Peyer's patch (tissue), 4 donors: ENCODE data around the gene GGCT.

Experiments
- POLR2A ChIP-seq, 2 donors: fragments of 450-650 bp; IDR thresholded peaks; one replicate each; pipeline ENCODE4 v1.5.1; 2017; ENCODE audit warnings: antibody characterized with exemption in 2 of 2, mild to moderate bottlenecking in 2 of 2, moderate library complexity in 2 of 2
- TF ChIP-seq, protein P1 (sequence below), 6 experiments: fragments of 450-650 bp in 4 of 6; fragments of 200-600 bp in 2 of 6; sonication (generic) in 1 of 6; IDR thresholded peaks; one replicate each; pipeline ENCODE4 v1.5.1; 2017 to 2019; ENCODE audit warnings: antibody characterized with exemption in 6 of 6, mild to moderate bottlenecking in 3 of 6, moderate library complexity in 1 of 6

DNA sequence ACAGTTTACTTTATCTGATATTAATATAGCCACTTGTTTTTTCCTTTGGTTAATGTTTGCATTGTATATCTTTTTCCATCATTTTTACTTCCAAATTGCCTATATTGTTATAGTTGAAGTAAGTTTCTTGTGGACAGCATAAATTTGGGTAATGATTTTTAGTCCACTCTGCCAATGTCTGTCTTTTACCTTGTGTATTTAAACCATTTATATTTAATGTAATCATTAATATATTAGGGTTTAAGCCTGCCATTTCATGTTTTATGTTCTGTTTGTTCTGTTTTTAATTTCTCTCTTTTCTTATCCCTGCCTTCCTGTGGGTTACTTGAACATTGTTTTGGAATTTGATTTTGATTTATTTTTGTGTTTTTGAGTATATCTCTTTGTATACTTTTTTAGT is 13.2 kb downstream of the GGCT start:
- TF ChIP-seq, protein P1, sequence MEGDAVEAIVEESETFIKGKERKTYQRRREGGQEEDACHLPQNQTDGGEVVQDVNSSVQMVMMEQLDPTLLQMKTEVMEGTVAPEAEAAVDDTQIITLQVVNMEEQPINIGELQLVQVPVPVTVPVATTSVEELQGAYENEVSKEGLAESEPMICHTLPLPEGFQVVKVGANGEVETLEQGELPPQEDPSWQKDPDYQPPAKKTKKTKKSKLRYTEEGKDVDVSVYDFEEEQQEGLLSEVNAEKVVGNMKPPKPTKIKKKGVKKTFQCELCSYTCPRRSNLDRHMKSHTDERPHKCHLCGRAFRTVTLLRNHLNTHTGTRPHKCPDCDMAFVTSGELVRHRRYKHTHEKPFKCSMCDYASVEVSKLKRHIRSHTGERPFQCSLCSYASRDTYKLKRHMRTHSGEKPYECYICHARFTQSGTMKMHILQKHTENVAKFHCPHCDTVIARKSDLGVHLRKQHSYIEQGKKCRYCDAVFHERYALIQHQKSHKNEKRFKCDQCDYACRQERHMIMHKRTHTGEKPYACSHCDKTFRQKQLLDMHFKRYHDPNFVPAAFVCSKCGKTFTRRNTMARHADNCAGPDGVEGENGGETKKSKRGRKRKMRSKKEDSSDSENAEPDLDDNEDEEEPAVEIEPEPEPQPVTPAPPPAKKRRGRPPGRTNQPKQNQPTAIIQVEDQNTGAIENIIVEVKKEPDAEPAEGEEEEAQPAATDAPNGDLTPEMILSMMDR (IDR thresholded peaks at IDR 0.05), result no peak
- no peak for TF ChIP-seq POLR2A (IDR thresholded peaks at IDR 0.05)
